Hematopoietic multipotent progenitor cell treated with erythropoietin and hydrocortisone succinate and interleukin-3 and kit ligand, for 8 days (in vitro differentiated cells): ENCODE results near the gene ERG.

Source experiments
- DNase-seq: peaks from one replicate; pipeline ENCODE4 v3.0.0-alpha.2; 2015

The ERG gene

GRCh38 chr21:38355992-38356781 lies 142.1 kb downstream of the ERG start:
- peak; percentile 89 for DNase-seq

GRCh38 chr21:38355353-38355752 lies 142.9 kb downstream of the ERG start:
- no peak for DNase-seq

GRCh38 chr21:38354746-38355145 lies 143.5 kb downstream of the ERG start:
- DNase-seq, result peak; percentile 85

- no peak for DNase-seq
Measured at GRCh38 chr21:38354231-38354630, 144.0 kb downstream of the ERG start.

DNA sequence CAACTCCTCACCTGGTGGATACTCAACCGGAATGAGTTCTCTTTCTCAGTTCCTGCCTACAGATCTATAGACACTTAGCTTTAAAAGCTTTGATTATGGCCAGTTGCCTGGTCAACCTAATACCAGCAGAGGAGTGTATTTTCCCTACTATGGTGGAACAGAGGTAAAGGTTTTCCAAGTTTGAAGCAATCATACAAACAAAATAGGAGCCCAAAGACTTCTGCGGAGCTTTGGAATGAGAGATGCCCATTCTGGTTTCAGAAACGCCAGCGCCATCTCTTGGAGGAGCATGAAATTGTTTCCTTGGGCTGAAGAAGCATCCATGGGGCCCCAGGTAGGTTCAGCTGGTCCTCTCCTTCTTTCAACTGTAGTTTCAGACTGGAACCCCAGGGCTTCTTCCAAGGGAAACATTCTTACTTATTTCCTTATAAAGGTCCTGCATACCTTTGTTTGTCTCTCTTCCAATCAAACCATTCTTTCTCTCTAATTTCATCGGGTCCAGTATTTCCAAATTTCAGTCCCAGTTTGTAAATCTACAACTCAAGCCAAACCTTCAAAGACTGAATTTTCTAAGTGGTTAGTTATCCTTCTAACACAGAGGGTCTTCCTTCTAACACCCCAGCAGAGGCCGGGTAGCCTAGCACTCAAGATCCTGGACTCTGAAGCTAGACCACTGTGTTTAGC lies 145.6 kb downstream of the ERG start:
- DNase-seq, result peak; percentile 68

DNA sequence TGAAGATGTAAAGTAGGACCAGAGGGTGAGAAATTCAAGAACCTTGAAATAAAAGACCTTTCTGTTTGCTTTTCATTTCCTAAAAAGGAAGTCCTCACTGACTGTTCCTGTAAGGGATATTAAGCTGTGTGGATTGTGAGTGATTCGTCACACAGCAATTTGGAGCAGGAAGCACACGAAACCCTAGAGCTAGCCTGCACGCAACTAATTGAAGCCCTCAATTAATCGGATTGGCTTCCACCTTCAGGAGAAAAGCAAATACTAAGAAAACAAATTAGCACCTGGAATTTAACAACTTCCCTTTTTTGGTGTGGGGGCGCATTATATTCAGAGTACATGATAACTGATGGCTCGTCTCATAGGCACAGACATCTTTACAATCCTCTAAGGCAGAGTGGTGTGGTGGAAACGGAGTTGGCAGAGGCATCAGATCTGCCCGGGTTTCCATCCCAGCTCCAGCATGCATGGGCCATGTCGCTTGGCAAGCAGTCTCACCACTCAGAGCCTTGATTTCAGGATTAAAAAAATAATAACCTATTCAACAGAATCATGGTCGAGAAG lies 146.2 kb downstream of the ERG start:
- no peak for DNase-seq

- no peak for DNase-seq
Measured at GRCh38 chr21:38351176-38351959, 146.9 kb downstream of the ERG start.

GRCh38 chr21:38350684-38351083 lies 147.6 kb downstream of the ERG start:
- no peak for DNase-seq

- no peak for DNase-seq
Measured at GRCh38 chr21:38349977-38350376, 148.3 kb downstream of the ERG start.

- DNase-seq, result no peak
Measured at GRCh38 chr21:38349111-38349746, 149.0 kb downstream of the ERG start.

GRCh38 chr21:38346286-38346685 lies 152.0 kb downstream of the ERG start:
- DNase-seq, result no peak

DNA sequence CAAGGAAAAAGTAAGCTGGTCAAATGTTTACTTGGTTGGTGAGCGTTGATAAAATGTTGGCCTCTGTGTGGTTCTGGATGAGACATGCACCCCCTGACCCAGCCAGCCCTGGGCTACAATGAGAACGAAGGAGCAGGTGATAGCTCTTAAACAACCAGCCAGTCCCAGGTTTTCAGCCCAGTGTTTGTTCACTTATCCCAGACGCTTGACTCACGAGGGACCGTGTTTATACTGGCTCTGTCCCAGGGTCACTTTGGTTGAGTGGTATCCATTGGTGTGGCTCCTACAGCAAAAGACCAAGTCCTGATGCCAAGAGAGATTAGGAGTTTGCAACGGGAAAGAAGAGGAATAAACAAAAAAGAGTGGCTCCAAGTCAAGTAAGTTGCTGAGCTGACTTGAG lies 154.6 kb downstream of the ERG start:
- DNase-seq, result no peak

- DNase-seq, result no peak
Measured at GRCh38 chr21:38342739-38343138, 155.5 kb downstream of the ERG start.

DNA sequence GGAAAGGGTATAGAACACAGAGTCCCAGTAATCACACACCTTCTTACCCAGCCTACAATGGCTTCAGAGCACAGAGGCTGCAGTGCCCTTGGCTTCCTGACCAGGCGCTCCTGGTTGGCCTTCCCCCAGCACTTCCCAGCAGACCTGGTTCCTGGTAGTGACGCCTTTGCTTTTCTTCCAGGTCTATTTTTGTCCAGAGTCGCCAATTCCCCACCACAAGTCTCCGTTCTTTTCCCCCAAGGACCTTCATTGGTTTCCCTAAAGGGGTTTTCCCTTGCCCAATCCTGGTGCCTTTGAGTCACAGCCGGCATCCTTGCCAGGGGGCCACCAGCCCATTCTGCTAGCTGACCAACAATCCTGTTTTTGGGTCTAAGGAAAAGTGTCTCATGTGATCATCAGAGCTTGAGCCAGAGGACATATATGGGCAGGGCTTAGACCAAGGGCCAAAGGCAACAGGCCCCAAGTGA lies 156.7 kb downstream of the ERG start:
- DNase-seq, result no peak

GRCh38 chr21:38340131-38340530 lies 158.1 kb downstream of the ERG start:
- DNase-seq, result no peak

DNA sequence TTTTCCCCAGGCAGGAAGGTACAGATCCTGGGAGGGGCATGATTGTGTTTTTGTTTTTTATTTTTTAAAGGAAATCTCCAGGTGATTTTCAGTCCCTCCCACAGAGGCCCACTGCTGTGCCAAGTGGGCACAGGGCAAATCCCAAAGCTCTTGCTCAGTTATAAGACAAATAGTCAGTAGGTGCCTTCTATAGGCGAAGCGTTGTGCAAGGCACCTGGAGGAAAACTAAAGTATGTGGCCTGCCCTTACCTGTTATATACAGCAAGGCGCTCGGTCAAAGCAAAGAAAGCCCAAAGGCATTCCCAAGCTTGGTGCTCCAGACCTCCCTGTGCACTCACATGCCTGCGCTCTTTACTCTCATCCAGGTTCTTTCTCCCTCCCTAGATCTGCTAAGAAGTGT lies 160.5 kb downstream of the ERG start:
- DNase-seq, result no peak

- no peak for DNase-seq
Measured at GRCh38 chr21:38334866-38335265, 163.4 kb downstream of the ERG start.

- no peak for DNase-seq
Measured at GRCh38 chr21:38333301-38334272, 164.7 kb downstream of the ERG start.

DNA sequence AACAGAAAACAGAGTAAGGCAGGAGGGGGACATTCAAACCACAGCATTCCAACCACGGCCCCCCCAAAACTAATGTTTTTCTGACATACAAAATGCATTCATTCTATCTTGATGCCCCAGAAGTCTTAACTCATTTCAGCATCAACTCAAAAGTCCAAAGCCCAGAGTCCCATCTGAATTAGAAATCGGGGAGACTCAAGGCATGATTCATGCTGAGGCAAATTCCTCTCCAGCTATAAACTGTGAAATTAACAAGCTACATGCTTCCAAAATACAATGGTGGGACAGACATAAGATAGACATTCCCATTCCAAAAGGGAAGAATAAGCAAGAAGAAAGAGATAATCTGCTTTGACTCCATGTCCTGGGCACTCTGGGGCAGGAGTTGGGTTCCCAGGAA lies 167.6 kb downstream of the ERG start:
- no peak for DNase-seq
